T-helper 9 cell (primary cell): Measurements from ENCODE around the gene IFIT1B.
A peak's percentile ranks its signal among the peaks of the same experiment; 100 is the strongest.

ENCODE experiments used
- DNase-seq: peaks from one replicate; pipeline ENCODE4 v3.0.0-alpha.2; 2020

Gene IFIT1B

GRCh38 chr10:89414146-89414878 is 36.5 kb downstream of the IFIT1B start, which contains the start of gene IFIT5:
TSS of gene IFIT5 (plus strand) at chr10:89414568. CDS start at chr10:89414799, 231 bp downstream.
- DNase-seq, result peak; percentile 47

- peak; percentile 41 for DNase-seq
These were observed 37.3 kb downstream of the IFIT1B start for GRCh38 chr10:89414879-89415821.

GRCh38 chr10:89416465-89416864 is 38.6 kb downstream of the IFIT1B start:
- no peak for DNase-seq

- peak; percentile 21 for DNase-seq
These were observed 41.7 kb downstream of the IFIT1B start for GRCh38 chr10:89419548-89419947.

- no peak for DNase-seq
These were observed 43.2 kb downstream of the IFIT1B start for GRCh38 chr10:89421018-89421476.

- no peak for DNase-seq
These were observed 47.1 kb downstream of the IFIT1B start for GRCh38 chr10:89425000-89425399.

- DNase-seq, result no peak
These were observed 48.5 kb downstream of the IFIT1B start for GRCh38 chr10:89426230-89426868.

GRCh38 chr10:89427629-89428028 is 49.8 kb downstream of the IFIT1B start:
- no peak for DNase-seq

- DNase-seq, result no peak
These were observed 51.0 kb downstream of the IFIT1B start for GRCh38 chr10:89428877-89429276.

GRCh38 chr10:89431977-89432376 is 54.1 kb downstream of the IFIT1B start:
- DNase-seq, result no peak
